OCI-LY7 (cell line): ENCODE data around the gene GALNT17. TPM values are rescaled to one million over a fixed set of nuclear protein-coding genes. Genes with fewer than 3 reads are reported as not detected.

Source experiments
- BruUV-seq: library from RNA; stranded (reverse); fragments of 400-500 nt; replicated peaks from 2 replicates; lab custom pipeline; 2021; lab: Mats Ljungman, UMichigan
- CTCF ChIA-PET: fragments of 300-600 bp; sonication (Branson Sonifier 250); formaldehyde crosslinking; loops from one replicate; lab custom pipeline; 2022; ENCODE audit warnings: antibody characterized with exemption; ENCODE audit not compliant: unreplicated experiment; lab: Charles Lee
- POLR2A ChIA-PET: fragments of 300-600 bp; sonication (Branson Sonifier 250); formaldehyde crosslinking; loops from one replicate; lab custom pipeline; 2022; ENCODE audit warnings: antibody characterized with exemption; lab: Charles Lee
- DNase-seq: peaks from one replicate; pipeline ENCODE4 v3.0.0-alpha.2; 2015; ENCODE audit warnings: low spot score
- H2AFZ ChIP-seq: fragments of 200-600 bp; sonication (generic), shearing (Covaris generic); 2 replicates; pipeline ENCODE4 v1.6.1; 2014; ENCODE audit warnings: mild to moderate bottlenecking, antibody characterized with exemption, low read length, moderate library complexity
- H3K27ac ChIP-seq: fragments of 200-600 bp; sonication (generic); 2 replicates; pipeline ENCODE4 v1.5.1; 2014; ENCODE audit warnings: mixed run types, low read depth, mild to moderate bottlenecking, moderate library complexity, low read length, inconsistent platforms; ENCODE audit not compliant: poor library complexity, severe bottlenecking
- H3K36me3 ChIP-seq: fragments of 200-600 bp; sonication (generic); 2 replicates; pipeline ENCODE4 v1.6.1; 2014; ENCODE audit warnings: mild to moderate bottlenecking, antibody characterized with exemption, low read length, moderate library complexity, mixed read lengths; ENCODE audit not compliant: insufficient read depth
- H3K4me1 ChIP-seq: fragments of 200-600 bp; sonication (generic); 2 replicates; pipeline ENCODE4 v1.5.1; 2014; ENCODE audit warnings: mild to moderate bottlenecking, low read length; ENCODE audit not compliant: insufficient read depth, poor library complexity, severe bottlenecking
- H3K4me2 ChIP-seq: fragments of 200-600 bp; sonication (generic); 2 replicates; pipeline ENCODE4 v1.6.1; 2014; ENCODE audit warnings: mild to moderate bottlenecking, low read length
- H3K4me3 ChIP-seq: fragments of 200-600 bp; sonication (generic); 2 replicates; pipeline ENCODE4 v1.5.1; 2014; ENCODE audit warnings: mild to moderate bottlenecking, low read depth, low read length; ENCODE audit not compliant: poor library complexity, severe bottlenecking
- H3K79me2 ChIP-seq: fragments of 200-600 bp; sonication (generic); 2 replicates; pipeline ENCODE4 v1.6.1; 2016; ENCODE audit warnings: low read depth, mild to moderate bottlenecking, low read length, moderate library complexity, mixed read lengths; ENCODE audit not compliant: insufficient read depth
- H3K9me2 ChIP-seq: fragments of 200-600 bp; sonication (generic); 2 replicates; pipeline ENCODE4 v1.6.1; 2016; ENCODE audit warnings: mild to moderate bottlenecking, low read length, mixed read lengths; ENCODE audit not compliant: insufficient read depth
- H3K9me3 ChIP-seq: fragments of 200-600 bp; sonication (generic); 2 replicates; pipeline ENCODE4 v1.6.1; 2014; ENCODE audit warnings: mild to moderate bottlenecking, mixed run types, low read length, mixed read lengths
- H4K20me1 ChIP-seq: fragments of 200-600 bp; sonication (generic); 2 replicates; pipeline ENCODE4 v1.6.1; 2014; ENCODE audit warnings: mild to moderate bottlenecking, antibody characterized with exemption, low read length, moderate library complexity, mixed read lengths; ENCODE audit not compliant: insufficient read depth
- CTCF ChIP-seq: fragments of 200-600 bp; sonication (generic); conservative IDR thresholded peaks from 2 replicates; pipeline ENCODE4 v1.5.1; 2014; ENCODE audit warnings: mild to moderate bottlenecking, antibody characterized with exemption, low read length, moderate library complexity, mixed read lengths
- EZH2phosphoT487 ChIP-seq: fragments of 200-600 bp; sonication (generic); IDR thresholded peaks from 2 replicates; pipeline ENCODE4 v1.6.1; 2018; ENCODE audit warnings: low read depth, borderline replicate concordance, mild to moderate bottlenecking, mixed run types, antibody characterized with exemption, low read length, moderate library complexity, mixed read lengths
- intact Hi-C: fragments of 100-400 bp; cut with micrococcal nuclease; formaldehyde crosslinking; loops from one replicate; pipeline ENCODE4 v1.10.0; 2022; ENCODE audit not compliant: unreplicated experiment
- total RNA-seq, 2 experiments: library from RNA; depleted of rRNA in 1 of 2; stranded (reverse); fragments of >200 nt in 1 of 2; shearing (Covaris generic) in 1 of 2; gene quantifications; 2 replicates each; pipeline ENCODE4 v1.2.3, GENCODE V29; 2014 to 2022

The GALNT17 gene
- total RNA-seq, 2 experiments from 2014 or later, result not detected

GRCh38 chr7:71303566-71303965 lies 171.6 kb downstream of the GALNT17 start:
- Histone ChIP-seq H3K9me3 (no peaks in the 10 kb centered on the region), H3K4me2 (no peak overlapping the region), H4K20me1 (no peaks in the 10 kb centered on the region), H3K9me2 (no peaks in the 10 kb centered on the region), H2AFZ (no peak overlapping the region), H3K27ac (no peak overlapping the region), H3K4me3 (no peak overlapping the region), H3K4me1 (no peaks in the 10 kb centered on the region), H3K36me3 (no peaks in the 10 kb centered on the region), H3K79me2 (no peaks in the 10 kb centered on the region)
- CTCF ChIA-PET, result no interaction called here
- intact Hi-C loops, result no loop called here
- DNase-seq, result no peak
- TF ChIP-seq CTCF, result no peak
- TF ChIP-seq EZH2phosphoT487, result no peak
- POLR2A ChIA-PET, result no interaction called here
- BruUV-seq, result no TSS peak

- Histone ChIP-seq H3K9me3 (no peaks in the 10 kb centered on the region), H3K27ac (no peak overlapping the region), H2AFZ (no peak overlapping the region), H3K4me1 (no peaks in the 10 kb centered on the region), H3K4me2 (no peak overlapping the region), H3K36me3 (no peaks in the 10 kb centered on the region), H3K4me3 (no peak overlapping the region), H3K9me2 (no peaks in the 10 kb centered on the region), H4K20me1 (no peaks in the 10 kb centered on the region), H3K79me2 (no peaks in the 10 kb centered on the region)
- no TSS peak for BruUV-seq
- DNase-seq, result no peak
- CTCF ChIA-PET, result no interaction called here
- POLR2A ChIA-PET, result no interaction called here
- intact Hi-C loops, result no loop called here
- TF ChIP-seq EZH2phosphoT487, result no peak
- TF ChIP-seq CTCF, result no peak
Measured at GRCh38 chr7:71308096-71308495, 176.2 kb downstream of the GALNT17 start.

- H3K4me3 ChIP-seq, result no peak overlapping the region
- no peaks in the 10 kb centered on the region for H3K36me3 ChIP-seq
- H3K9me2 ChIP-seq, result no peaks in the 10 kb centered on the region
- no TSS peak for BruUV-seq
- TF ChIP-seq EZH2phosphoT487 (no peak), CTCF (no peak)
- no peaks in the 10 kb centered on the region for H4K20me1 ChIP-seq
- H3K27ac ChIP-seq, result no peak overlapping the region
- intact Hi-C loops, result no loop called here
- H3K4me1 ChIP-seq, result no peaks in the 10 kb centered on the region
- DNase-seq, result no peak
- no peak overlapping the region for H2AFZ ChIP-seq
- no peaks in the 10 kb centered on the region for H3K79me2 ChIP-seq
- ChIA-PET CTCF (no interaction called here), POLR2A (no interaction called here)
- no peaks in the 10 kb centered on the region for H3K9me3 ChIP-seq
- no peak overlapping the region for H3K4me2 ChIP-seq
Measured at GRCh38 chr7:71311576-71311975, 179.6 kb downstream of the GALNT17 start.
